GM12874 (cell line): ENCODE results near the gene EPOP.

ENCODE experiments used
- TF ChIP-seq, protein P1 (sequence below): IDR thresholded peaks from 2 replicates; pipeline ENCODE4 v1.5.1; 2011; ENCODE audit warnings: low read depth, mild to moderate bottlenecking, control low read depth, low read length, moderate library complexity; ENCODE audit not compliant: insufficient read depth

Gene EPOP

GRCh38 chr17:38669520-38669919 is 5.2 kb downstream of the EPOP start:
- TF ChIP-seq, protein P1, sequence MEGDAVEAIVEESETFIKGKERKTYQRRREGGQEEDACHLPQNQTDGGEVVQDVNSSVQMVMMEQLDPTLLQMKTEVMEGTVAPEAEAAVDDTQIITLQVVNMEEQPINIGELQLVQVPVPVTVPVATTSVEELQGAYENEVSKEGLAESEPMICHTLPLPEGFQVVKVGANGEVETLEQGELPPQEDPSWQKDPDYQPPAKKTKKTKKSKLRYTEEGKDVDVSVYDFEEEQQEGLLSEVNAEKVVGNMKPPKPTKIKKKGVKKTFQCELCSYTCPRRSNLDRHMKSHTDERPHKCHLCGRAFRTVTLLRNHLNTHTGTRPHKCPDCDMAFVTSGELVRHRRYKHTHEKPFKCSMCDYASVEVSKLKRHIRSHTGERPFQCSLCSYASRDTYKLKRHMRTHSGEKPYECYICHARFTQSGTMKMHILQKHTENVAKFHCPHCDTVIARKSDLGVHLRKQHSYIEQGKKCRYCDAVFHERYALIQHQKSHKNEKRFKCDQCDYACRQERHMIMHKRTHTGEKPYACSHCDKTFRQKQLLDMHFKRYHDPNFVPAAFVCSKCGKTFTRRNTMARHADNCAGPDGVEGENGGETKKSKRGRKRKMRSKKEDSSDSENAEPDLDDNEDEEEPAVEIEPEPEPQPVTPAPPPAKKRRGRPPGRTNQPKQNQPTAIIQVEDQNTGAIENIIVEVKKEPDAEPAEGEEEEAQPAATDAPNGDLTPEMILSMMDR: no peak

DNA sequence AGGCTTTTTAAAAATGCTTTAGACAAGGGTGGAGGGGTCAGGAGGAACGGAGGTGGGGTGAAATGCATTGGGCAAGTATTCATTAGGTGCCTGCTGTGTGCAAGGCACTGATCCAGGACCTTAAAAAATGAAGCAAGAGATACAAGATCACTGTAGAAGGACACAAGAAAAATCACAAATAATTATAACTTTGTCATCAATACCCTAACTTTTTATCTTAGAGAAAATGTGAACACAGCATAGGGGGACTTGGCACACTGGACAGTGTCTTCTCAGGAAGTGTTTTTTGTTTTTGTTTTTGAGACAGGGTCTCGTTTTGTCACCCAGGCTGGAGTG is 7.0 kb downstream of the EPOP start:
- TF ChIP-seq, protein P1: no peak

DNA sequence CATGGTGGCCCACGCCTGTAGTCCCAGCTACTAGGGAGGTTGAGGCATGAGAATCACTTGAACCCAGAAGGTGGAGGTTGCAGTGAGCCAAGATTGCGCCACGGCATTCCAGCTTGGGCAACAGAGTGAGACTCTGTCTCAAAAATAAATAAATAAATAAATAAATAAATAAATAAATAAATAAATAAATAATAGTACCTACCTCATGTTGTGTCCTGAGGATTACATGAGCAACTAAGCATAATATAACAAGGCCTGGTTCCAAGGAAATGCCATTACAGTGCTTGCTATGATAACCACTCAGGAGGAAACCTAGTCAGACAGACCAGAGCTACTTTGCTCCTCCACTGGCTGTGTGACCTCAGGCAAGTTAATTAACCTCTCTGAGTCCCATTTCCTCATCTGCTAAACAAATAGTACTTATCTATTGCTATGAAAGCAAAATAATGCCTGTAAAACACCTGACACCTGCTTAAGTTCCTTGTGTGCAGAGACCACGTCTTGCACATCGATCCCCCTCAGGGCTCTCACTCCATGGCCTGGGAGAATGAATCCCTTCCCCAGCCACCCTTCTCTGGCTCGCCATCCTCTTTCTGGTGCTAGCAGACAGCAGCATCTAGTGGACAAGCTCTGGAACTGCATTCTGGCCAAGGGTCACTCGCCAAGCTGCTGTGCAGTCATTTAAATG is 7.5 kb downstream of the EPOP start:
- TF ChIP-seq, protein P1: peak; percentile 100

DNA sequence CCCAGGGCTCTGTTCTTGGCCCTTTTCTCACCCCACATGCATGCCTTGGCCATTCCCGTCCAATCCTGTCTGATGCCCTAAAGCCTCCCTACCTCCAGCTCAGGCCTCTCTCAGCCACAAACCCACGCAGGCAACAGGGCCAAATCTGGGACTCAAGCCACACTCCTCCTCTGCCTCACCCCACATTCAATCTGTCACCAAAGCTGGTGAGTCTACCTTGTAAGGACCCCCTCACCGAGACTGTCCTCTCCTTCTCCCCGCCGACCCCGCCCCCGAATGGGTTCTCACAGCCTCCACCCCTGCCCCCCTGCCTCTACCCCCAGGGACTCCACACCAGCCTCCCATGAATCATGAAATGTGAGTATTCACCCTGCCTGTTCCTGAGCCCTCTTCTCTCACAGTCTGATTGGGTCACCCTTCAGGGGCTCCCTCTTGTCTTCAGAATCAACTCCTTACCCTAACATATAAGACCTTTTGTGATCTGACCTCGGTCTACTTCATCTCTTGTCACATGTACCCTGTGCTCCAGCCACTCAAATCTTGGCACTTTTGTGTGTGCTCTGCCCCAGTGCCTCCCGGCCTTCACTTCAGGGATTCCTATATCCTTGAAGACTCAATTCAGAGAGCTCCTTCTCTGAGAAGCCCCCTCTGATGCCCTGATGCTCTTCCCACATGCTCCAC is 10.7 kb downstream of the EPOP start:
- TF ChIP-seq, protein P1: no peak

DNA sequence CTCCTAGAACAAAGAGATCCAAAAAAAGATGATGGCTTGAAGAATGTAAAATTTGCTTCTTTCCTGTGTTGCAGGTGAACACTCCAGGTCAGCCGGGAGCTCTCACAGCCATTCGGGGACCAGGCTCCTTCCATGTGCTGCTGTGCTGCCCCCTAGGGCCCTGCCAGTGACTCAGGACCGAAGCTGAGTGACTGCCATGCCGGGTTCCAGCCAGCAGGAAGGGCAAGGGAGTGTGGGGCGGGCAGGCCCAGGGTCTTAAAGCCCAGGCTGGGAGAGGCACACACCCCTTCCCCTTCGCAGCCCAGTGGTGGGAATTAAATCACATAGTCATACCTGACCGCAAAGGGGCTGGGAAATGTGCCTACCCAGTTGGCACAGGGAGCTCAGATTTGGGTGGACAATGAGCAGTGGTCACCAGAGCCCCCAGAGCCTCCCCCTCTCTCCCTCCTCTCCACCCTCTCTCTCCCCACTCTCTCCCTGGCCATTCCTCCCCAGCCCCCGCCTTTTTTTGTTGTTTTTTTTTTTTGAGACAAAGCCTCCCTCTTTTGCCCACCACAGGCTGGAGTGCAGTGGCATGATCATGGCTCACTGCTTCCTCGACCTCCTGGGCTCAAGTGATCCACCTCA is 11.5 kb downstream of the EPOP start:
- TF ChIP-seq, protein P1: peak; percentile 97

DNA sequence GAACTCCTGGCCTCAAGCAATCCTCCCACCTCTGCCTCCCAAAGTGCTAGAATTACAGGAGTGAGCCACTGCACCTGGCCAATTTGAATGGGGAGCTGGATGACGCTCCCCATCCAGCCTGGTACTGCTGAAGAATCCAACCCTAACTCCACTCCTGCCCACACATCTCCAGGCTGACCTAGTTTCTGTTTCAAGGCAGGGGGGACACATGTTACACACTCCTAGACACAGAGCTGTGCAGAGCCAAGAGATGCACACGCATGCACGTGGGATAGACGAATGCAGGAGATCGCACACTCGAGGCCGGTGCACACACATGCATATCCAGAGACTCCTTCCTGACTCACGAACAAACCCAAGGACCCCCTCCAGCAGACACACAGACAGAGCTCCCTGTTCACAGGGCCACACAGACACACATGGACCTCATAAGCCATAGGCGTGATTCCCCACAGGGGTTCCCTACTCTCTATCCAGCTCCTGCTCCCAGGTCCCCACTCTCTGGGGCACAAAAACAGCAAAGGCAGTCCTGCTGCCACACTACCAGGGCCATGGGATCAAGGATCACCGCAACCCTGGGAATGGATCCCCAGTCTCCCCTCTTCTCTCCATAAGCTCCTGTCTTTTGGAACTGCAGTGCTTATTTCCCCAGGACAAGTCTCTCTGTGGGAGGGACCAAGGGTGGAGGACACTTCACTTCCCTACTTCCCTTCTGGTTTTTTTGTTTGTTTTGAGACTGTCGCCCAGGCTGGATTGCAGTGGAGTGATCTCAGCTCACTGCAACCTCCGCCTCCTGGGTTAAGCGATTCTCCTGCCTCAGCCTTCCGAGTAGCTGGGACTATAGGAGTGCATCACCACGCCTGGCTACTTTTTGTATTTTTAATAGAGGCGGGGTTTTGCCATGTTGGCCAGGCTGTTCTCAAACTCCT is 14.4 kb downstream of the EPOP start:
- TF ChIP-seq, protein P1: no peak

- TF ChIP-seq, protein P1: no peak
These were observed 15.3 kb downstream of the EPOP start for GRCh38 chr17:38659415-38659814.
